Mucosa of descending colon (tissue), 3 donors: ENCODE data around the gene DEXI. TPM values are rescaled to one million over a fixed set of nuclear protein-coding genes. Genes with fewer than 3 reads are reported as not detected.

Source experiments
- ATAC-seq: fragments of 200-7000 bp; cut with Tn5 transposase; one replicate; pipeline ENCODE4 v1.9.1; 2020; ENCODE audit warnings: mild to moderate bottlenecking, moderate library complexity
- DNase-seq, 3 donors: peaks; one replicate each; pipeline ENCODE4 v3.0.0-alpha.2; 2020
- H3K36me3 ChIP-seq: fragments of 200-600 bp; one replicate; pipeline ENCODE4 v1.8.0; 2021; ENCODE audit warnings: low read depth, mild to moderate bottlenecking
- H3K4me1 ChIP-seq: fragments of 200-600 bp; one replicate; pipeline ENCODE4 v1.8.0; 2021; ENCODE audit warnings: low read depth, mild to moderate bottlenecking
- H3K4me3 ChIP-seq: fragments of 200-600 bp; one replicate; pipeline ENCODE4 v1.8.0; 2021; ENCODE audit warnings: mild to moderate bottlenecking
- H3K9me3 ChIP-seq: fragments of 200-600 bp; one replicate; pipeline ENCODE4 v1.8.0; 2021; ENCODE audit warnings: mild to moderate bottlenecking
- CTCF ChIP-seq: fragments of 200-600 bp; IDR thresholded peaks from one replicate; pipeline ENCODE4 v1.8.0; 2022; ENCODE audit warnings: antibody characterized with exemption, mild to moderate bottlenecking
- intact Hi-C, 2 donors: fragments of 100-400 bp; cut with DNase I in 1 of 2; cut with micrococcal nuclease in 1 of 2; formaldehyde crosslinking; loops; one replicate each; pipeline versions ENCODE4 v1.11.0 to v1.11.1; 2022; cut with DNase I, micrococcal nuclease
- total RNA-seq, 3 donors: library from RNA; stranded (reverse); fragmentation: NEBNext Ultra II Directional in 2 of 3; extraction: Animal tissue kit (Norgen Biotek cat#: 25700) in 2 of 3; gene quantifications; one replicate each; pipeline versions ENCODE4 v1.2.1 to v1.2.4, GENCODE V29; 2021 to 2023
- donor health status: DM: no; HTN: no; CAD: no; lungs with moderate emphysema.
- donor health status: DM: no; HTN: no; CAD: no.
- donor health status: DM: no; HTN: yes; CAD: no.

The DEXI gene
- total RNA-seq, 3 donors from 2014 or later, result 18.0 to 44.8 (median 26.6) TPM

GRCh38 chr16:10881479-10882030 is 60.7 kb downstream of the DEXI start:
- DNase-seq (no peak), ATAC-seq (no peak)
- Histone ChIP-seq H3K4me1 (peaks cover 9% of the 10 kb centered on the region), H3K4me3 (no peak overlapping the region), H3K36me3 (no peaks in the 10 kb centered on the region), H3K9me3 (no peaks in the 10 kb centered on the region)
- intact Hi-C loops, result no loop called here
- TF ChIP-seq CTCF, result no peak

GRCh38 chr16:10880594-10881452 is 61.4 kb downstream of the DEXI start:
- Histone ChIP-seq H3K4me3 (no peak overlapping the region), H3K4me1 (peaks cover 9% of the 10 kb centered on the region), H3K9me3 (no peaks in the 10 kb centered on the region), H3K36me3 (no peaks in the 10 kb centered on the region)
- no peak for DNase-seq
- intact Hi-C loops, result no loop called here
- TF ChIP-seq CTCF, result no peak
- no peak for ATAC-seq

GRCh38 chr16:10879681-10880589 is 62.3 kb downstream of the DEXI start:
- ATAC-seq, result no peak
- peaks cover 9% of the 10 kb centered on the region for H3K4me1 ChIP-seq

More at GRCh38 chr16:10879681-10880589, 62.3 kb downstream of the DEXI start:
- Histone ChIP-seq H3K9me3 (no peaks in the 10 kb centered on the region), H3K36me3 (no peaks in the 10 kb centered on the region), H3K4me3 (no peak overlapping the region)
- intact Hi-C loops, result no loop called here
- no peak for DNase-seq
- TF ChIP-seq CTCF, result no peak

Other genes with a start within 250 kb of the DEXI start
- under 1 TPM; 0.28 to 0.90 (median 0.46) TPM for gene TEKT5, start 247.5 kb downstream of the DEXI start, total RNA-seq
- 10 to 100 TPM; 24.1 to 34.8 (median 24.6) TPM for gene NUBP1, start 198.6 kb downstream of the DEXI start, total RNA-seq
- under 1 TPM in 2 of 3 donors, not detected in 1; 0.14 to 0.60 TPM for gene TVP23A, start 123.7 kb downstream of the DEXI start, total RNA-seq
- gene CIITA, start 65.3 kb downstream of the DEXI start, total RNA-seq, result 10 to 100 TPM in 1 of 3 donors, 1 to 10 TPM in 2; 5.8 to 16.0 (median 9.1) TPM
- gene CLEC16A, start 2.1 kb upstream of the DEXI start, total RNA-seq, result 10 to 100 TPM; 30.3 to 38.1 (median 37.1) TPM